22Rv1 (cell line): ENCODE results near the gene LUC7L2.
A peak's percentile ranks its signal among the peaks of the same experiment; 100 is the strongest.

Experiments used
- H3K27ac ChIP-seq: fragments of 450-650 bp; 2 replicates; pipeline ENCODE4 v1.5.1; 2017
- ZFX ChIP-seq: fragments of 450-650 bp; IDR thresholded peaks from 2 replicates; pipeline ENCODE4 v1.6.1; 2017; ENCODE audit warnings: antibody characterized with exemption, borderline replicate concordance
- TF ChIP-seq, protein P1 (sequence below): fragments of 450-650 bp; IDR thresholded peaks from 2 replicates; pipeline ENCODE4 v1.5.1; 2017; ENCODE audit warnings: mild to moderate bottlenecking

LUC7L2 gene

DNA sequence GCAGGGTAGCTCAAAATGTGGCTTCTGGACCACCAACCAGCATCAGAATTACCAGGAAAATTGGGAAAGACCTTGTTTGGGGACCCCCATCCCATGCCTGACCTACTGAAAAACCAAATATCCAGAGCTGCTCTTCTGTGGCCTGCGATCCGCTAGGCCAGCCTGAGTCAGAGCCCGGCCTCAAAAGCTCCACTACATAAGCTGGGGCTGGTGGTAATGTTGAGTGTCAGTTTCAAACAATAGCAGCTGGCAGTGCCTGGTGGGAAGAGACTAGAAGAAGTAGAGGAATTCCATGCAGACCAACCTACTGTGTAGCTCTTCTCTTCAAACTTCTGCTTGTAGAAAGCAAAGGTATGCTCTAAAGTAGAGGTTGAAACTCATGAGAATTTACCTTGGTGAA lies 71.8 kb downstream of the LUC7L2 start:
- peak overlapping the region; percentile 84 for H3K27ac ChIP-seq
- TF ChIP-seq ZFX = no peak
- TF ChIP-seq, protein P1, sequence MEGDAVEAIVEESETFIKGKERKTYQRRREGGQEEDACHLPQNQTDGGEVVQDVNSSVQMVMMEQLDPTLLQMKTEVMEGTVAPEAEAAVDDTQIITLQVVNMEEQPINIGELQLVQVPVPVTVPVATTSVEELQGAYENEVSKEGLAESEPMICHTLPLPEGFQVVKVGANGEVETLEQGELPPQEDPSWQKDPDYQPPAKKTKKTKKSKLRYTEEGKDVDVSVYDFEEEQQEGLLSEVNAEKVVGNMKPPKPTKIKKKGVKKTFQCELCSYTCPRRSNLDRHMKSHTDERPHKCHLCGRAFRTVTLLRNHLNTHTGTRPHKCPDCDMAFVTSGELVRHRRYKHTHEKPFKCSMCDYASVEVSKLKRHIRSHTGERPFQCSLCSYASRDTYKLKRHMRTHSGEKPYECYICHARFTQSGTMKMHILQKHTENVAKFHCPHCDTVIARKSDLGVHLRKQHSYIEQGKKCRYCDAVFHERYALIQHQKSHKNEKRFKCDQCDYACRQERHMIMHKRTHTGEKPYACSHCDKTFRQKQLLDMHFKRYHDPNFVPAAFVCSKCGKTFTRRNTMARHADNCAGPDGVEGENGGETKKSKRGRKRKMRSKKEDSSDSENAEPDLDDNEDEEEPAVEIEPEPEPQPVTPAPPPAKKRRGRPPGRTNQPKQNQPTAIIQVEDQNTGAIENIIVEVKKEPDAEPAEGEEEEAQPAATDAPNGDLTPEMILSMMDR = no peak

DNA sequence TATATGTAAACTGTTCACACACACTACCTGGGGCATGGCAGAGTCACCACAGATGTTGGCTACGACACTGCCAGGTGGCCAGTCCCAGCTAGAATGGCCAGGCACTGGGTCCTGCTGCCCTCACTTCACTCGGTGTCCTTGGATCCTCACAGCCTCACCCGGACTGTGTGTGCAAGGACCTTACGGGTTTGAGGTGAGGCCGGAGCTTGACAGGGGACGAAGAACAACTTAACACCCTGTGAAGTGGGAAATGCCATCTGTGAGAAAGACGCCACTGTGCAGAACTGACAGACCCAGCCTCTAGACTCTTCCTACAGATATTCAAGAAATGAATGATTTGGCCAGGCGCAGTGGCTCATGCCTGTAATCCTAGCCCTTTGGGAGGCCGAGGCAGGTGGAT lies 77.1 kb downstream of the LUC7L2 start:
- H3K27ac ChIP-seq = no peak overlapping the region
- TF ChIP-seq, protein P1 = no peak

DNA sequence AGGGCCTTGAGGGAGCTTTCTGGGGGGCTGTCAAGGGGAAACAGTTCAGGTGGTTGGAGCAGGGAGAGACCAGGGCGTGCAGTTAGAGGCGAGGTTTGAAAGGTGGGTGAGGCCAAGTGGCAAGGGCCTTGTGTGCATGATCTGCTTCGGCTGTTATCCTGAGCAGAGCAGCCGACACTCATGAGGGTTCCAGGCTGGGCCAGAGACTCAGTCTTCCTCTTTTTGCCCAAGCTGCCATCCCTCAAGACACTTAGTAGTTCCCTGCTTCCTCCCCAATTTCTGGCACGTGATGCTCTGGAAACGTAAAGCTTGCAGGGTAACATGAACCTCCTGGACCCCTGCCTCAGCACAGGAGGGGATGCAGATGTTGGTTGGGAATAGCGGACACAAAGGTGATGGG lies 79.7 kb downstream of the LUC7L2 start:
- H3K27ac ChIP-seq = no peak overlapping the region
- TF ChIP-seq ZFX = no peak
- TF ChIP-seq, protein P1 = no peak

DNA sequence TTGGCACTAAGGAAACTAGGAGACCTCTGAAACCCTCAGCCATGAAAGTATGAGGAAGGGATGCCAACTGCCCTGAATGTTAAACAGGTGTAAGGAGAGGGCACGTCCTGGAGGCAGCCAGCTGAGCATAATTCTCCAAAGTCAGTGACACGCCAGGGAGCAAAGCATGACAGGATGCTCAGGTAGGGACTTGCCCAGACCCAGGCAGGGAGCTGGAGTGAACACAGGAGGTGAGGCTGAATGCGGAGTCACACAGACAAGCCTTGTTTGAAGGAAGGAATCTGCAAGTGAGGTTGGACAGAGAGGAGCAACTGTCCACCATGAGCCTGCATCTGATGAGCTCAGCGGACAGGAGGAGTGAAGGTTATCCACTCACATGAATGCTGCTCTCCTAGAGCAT lies 82.3 kb downstream of the LUC7L2 start:
- TF ChIP-seq, protein P1 = no peak
- TF ChIP-seq ZFX = no peak

DNA sequence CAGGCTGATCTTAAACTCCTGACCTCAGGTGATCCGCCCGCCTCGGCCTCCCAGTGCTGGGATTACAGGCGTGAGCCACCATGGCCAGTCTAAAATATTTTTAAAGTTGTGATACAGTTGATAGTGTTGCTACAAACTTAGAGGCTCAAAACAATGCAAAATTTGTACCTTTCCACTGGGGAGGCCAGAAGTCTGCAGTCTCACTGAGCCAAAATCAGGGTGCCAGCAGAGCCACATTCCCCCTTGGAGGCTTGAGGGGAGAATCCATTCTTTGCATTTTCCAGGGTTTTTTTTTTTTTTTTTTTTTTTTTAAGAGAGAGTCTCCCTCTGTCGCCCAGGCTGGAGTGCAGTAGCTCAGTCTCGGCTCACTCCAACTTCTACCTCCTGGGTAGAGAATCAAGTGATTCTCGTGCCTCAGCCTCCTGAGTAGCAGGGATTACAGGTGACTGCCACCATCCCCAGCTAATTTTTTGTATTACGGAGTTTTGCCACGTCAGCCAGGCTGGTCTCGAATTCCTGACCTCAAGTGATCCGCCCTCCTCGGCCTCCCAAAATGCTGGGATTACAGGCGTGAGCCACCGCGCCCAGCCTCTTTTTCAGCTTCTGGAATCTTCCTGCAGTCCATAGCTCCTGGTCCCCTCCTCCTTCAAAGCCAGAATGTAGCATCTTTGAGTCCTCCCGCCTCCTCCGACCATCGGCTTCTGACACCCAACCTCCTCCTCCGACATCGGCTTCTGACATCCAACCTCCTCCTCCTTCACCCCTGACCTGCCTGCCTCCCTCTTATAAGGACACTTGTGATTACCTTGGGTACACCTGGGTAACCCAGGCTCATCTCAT lies 86.6 kb downstream of the LUC7L2 start:
- no peak overlapping the region for H3K27ac ChIP-seq
- TF ChIP-seq, protein P1 = no peak
- TF ChIP-seq ZFX = no peak

More for the DNA sequence above, 82.3 kb downstream of the LUC7L2 start:
- H3K27ac ChIP-seq = no peak overlapping the region

DNA sequence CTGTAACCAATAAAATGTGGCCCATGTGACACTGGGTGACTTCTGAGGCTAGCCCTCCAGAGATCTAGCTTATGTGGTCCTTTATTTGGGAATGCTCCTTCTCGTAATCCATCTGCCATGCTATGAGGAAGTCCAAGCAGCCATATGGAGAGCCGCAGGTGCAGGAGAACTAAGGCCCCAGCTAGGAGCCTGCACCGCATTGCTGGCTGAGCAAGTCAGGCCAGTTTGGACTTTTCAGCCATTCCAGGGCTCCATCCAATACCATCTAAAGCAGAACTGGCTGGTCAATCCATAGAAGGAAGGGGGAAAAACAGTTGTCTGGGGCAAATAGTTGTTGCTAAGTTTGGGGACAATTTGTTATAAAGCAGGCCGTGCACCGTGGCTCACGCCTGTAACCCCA lies 91.2 kb downstream of the LUC7L2 start:
- H3K27ac ChIP-seq = no peak overlapping the region
- TF ChIP-seq ZFX = no peak
- TF ChIP-seq, protein P1 = no peak

DNA sequence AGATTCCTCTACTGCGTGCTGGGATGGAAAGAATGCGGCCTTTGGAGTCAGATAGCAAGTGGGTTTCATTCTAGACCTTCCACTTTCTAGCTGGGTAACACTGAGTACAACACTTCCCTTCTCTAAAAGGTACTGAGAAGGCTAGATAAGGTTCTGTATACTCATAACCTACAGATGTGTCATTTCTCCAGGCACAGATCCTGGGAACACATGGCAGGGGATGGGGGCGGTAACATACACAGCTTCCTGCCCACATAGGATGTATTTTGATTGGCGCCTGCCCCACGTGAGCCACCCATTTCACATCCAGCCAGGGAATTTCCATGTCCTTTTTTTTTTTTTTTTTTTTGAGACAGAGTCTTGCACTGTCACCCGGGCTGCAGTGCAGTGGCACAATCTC lies 91.9 kb downstream of the LUC7L2 start:
- no peak for TF ChIP-seq ZFX
- TF ChIP-seq, protein P1 = no peak
- H3K27ac ChIP-seq = no peak overlapping the region
